Neural crest cell (in vitro differentiated cells): ENCODE data around the gene TSHR. TPM values are rescaled to one million over a fixed set of nuclear protein-coding genes. Genes with fewer than 3 reads are reported as not detected.

Source experiments
- DNase-seq: peaks from one replicate; pipeline ENCODE4 v3.0.0; 2021; ENCODE audit warnings: low read depth, mixed read lengths, low spot score
- H3K27ac Mint-ChIP-seq: one replicate; pipeline ENCODE4 v1.8.0; 2021; ENCODE audit warnings: mild to moderate bottlenecking, mixed read lengths; ENCODE audit not compliant: unreplicated experiment
- H3K27me3 Mint-ChIP-seq: 2 replicates; pipeline ENCODE4 v1.8.0; 2021; ENCODE audit warnings: low read depth, mild to moderate bottlenecking, mixed read lengths
- H3K36me3 Mint-ChIP-seq: 2 replicates; pipeline ENCODE4 v1.8.0; 2021; ENCODE audit warnings: low read depth, mild to moderate bottlenecking, mixed read lengths
- H3K4me1 Mint-ChIP-seq: 2 replicates; pipeline ENCODE4 v1.8.0; 2021; ENCODE audit warnings: mixed read lengths
- H3K4me3 Mint-ChIP-seq: one replicate; pipeline ENCODE4 v1.8.0; 2021; ENCODE audit warnings: mild to moderate bottlenecking, mixed read lengths
- H3K9me3 Mint-ChIP-seq: 2 replicates; pipeline ENCODE4 v1.8.0; 2021; ENCODE audit warnings: mixed read lengths
- CTCF ChIP-seq: fragments of 200-600 bp; sonication (generic); conservative IDR thresholded peaks from 2 replicates; pipeline ENCODE4 v1.5.0; 2021; ENCODE audit warnings: antibody characterized with exemption, mild to moderate bottlenecking
- total RNA-seq: library from RNA; stranded (reverse); gene quantifications from 2 replicates; pipeline ENCODE4 v1.2.1, GENCODE V29; 2021

Gene TSHR
- total RNA-seq, 1 donor from 2014 or later = not detected

DNA sequence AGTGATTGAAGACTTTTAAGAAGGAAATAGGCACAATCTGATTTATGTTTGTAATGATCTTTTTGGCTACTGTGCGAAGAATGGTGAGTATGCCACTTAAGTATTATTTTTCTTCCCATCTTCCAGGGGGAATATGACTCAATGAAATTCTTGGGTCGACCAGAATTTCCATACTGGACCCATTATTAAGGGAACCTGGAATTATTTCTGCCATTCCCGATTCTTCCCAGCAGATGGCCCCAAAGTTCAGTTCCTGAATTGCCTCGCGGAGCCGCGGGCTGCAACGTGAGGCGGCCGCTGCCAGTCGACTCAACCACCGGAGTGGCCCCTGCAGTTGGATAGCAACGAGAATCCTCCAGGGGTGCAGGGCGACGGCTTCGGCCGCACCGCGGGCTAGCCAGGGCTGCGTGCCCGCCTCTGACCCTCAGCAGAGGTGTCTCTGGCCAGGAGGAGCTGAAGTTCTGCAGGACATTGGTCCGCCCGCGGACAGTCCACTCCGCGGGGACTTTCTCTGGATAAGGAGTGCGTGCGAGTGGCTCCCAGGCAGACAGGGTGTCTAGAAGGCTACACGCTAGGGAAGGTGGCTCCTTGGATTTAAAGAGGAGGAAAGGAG lies 628 bp upstream of the TSHR start:
- Mint-ChIP-seq H3K4me3 (peak overlapping the region; percentile 92), H3K4me1 (peaks cover 10% of the 10 kb centered on the region), H3K9me3 (no peaks in the 10 kb centered on the region), H3K36me3 (no peaks in the 10 kb centered on the region), H3K27ac (no peak overlapping the region), H3K27me3 (peaks cover 57% of the 10 kb centered on the region)
- TF ChIP-seq CTCF = peak; percentile 89
- peak; percentile 81 for DNase-seq

GRCh38 chr14:80956102-80956501 lies 681 bp downstream of the TSHR start:
- peaks cover 10% of the 10 kb centered on the region for H3K4me1 Mint-ChIP-seq
- no peaks in the 10 kb centered on the region for H3K9me3 Mint-ChIP-seq
- no peak for TF ChIP-seq CTCF
- H3K27me3 Mint-ChIP-seq = peaks cover 54% of the 10 kb centered on the region
- H3K4me3 Mint-ChIP-seq = no peak overlapping the region
- no peak overlapping the region for H3K27ac Mint-ChIP-seq
- DNase-seq = no peak
- H3K36me3 Mint-ChIP-seq = no peaks in the 10 kb centered on the region

GRCh38 chr14:80956922-80957321 lies 1.5 kb downstream of the TSHR start:
- no peaks in the 10 kb centered on the region for H3K9me3 Mint-ChIP-seq
- no peak for TF ChIP-seq CTCF
- H3K27me3 Mint-ChIP-seq = peaks cover 52% of the 10 kb centered on the region
- no peak overlapping the region for H3K27ac Mint-ChIP-seq
- peak overlapping the region; percentile 70 for H3K4me3 Mint-ChIP-seq
- no peak for DNase-seq
- no peaks in the 10 kb centered on the region for H3K36me3 Mint-ChIP-seq
- H3K4me1 Mint-ChIP-seq = peaks cover 10% of the 10 kb centered on the region

DNA sequence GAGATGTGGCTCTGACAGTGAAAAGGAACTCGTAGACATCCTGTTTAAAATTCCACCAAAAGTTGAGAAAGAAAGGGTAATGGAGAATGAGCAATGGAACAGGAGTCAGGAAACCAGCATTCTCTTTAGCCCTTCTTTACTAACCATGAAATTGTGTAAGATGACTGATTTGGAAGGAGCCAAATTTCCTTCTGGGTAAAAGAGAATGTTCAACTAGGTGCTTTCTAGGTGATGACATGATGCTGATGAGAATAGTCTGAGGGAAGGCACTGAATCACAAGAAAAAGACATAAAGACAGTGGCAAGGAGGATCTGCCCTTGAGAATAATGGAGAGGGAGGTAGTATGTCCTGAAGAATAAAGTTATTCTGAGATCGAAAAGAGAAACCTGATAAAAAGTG lies 2.2 kb downstream of the TSHR start:
- H3K27me3 Mint-ChIP-seq = peaks cover 52% of the 10 kb centered on the region

GRCh38 chr14:80958226-80958625 lies 2.8 kb downstream of the TSHR start:
- no peak for DNase-seq
- Mint-ChIP-seq H3K4me1 (peaks cover 10% of the 10 kb centered on the region), H3K9me3 (no peaks in the 10 kb centered on the region), H3K4me3 (no peak overlapping the region), H3K27ac (no peak overlapping the region), H3K27me3 (peaks cover 52% of the 10 kb centered on the region), H3K36me3 (no peaks in the 10 kb centered on the region)
- TF ChIP-seq CTCF = no peak

More for the DNA sequence above, 2.2 kb downstream of the TSHR start:
- TF ChIP-seq CTCF = no peak
- peaks cover 10% of the 10 kb centered on the region for H3K4me1 Mint-ChIP-seq
- no peak overlapping the region for H3K27ac Mint-ChIP-seq
- no peak overlapping the region for H3K4me3 Mint-ChIP-seq
- H3K36me3 Mint-ChIP-seq = no peaks in the 10 kb centered on the region
- DNase-seq = no peak
- no peaks in the 10 kb centered on the region for H3K9me3 Mint-ChIP-seq
